ENCODE results near the gene ZBTB48. TPM values are rescaled to one million over a fixed set of nuclear protein-coding genes. Genes with fewer than 3 reads are reported as not detected.

The ZBTB48 gene
- total RNA-seq, 2 donors from 2014 or later, result 28.2 to 31.0 TPM

- H3K4me3 Mint-ChIP-seq, result no peak overlapping the region
- H3K27me3 Mint-ChIP-seq (ENCODE audit: insufficient read depth), result no peaks in the 10 kb centered on the region
- Histone ChIP-seq H3K4me3 (ENCODE audit: low read length) (no peak overlapping the region), H3K27me3 (ENCODE audit: control insufficient read depth, insufficient read depth, low read length, poor library complexity, severe bottlenecking) (no peaks in the 10 kb centered on the region), H3K36me3 (ENCODE audit: control insufficient read depth, insufficient read depth, low read length) (peaks cover 76% of the 10 kb centered on the region), H3K4me1 (ENCODE audit: control insufficient read depth, insufficient read depth, low read length) (no peaks in the 10 kb centered on the region), H3K27ac (ENCODE audit: low read depth, low read length) (no peak overlapping the region), H3K9ac (ENCODE audit: extremely low read depth, low read length, poor library complexity, severe bottlenecking) (no peak overlapping the region), H3K9me3 (ENCODE audit: control insufficient read depth, low read length) (no peaks in the 10 kb centered on the region)
- H3K27ac Mint-ChIP-seq, result no peak overlapping the region
- 92 to 95% methylated on average over 4 to 5 of the region's 5 CpGs for WGBS, 2 experiments (ENCODE audit: insufficient coverage in 1 of 2, insufficient read length in 1 of 2)
- no peak for DNase-seq
- H3K36me3 Mint-ChIP-seq (ENCODE audit: low read depth), result peaks cover 65% of the 10 kb centered on the region
- no peaks in the 10 kb centered on the region for H3K9me3 Mint-ChIP-seq
- H3K4me1 Mint-ChIP-seq, result no peaks in the 10 kb centered on the region
- no peak for TF ChIP-seq CTCF (conservative IDR thresholded peaks at IDR 0.05)
Measured at GRCh38 chr1:6546326-6546725, 33.5 kb upstream of the ZBTB48 start.

GRCh38 chr1:6547301-6547700, 32.5 kb upstream of the ZBTB48 start:
- Histone ChIP-seq H3K9me3 (ENCODE audit: control insufficient read depth, low read length) (no peaks in the 10 kb centered on the region), H3K36me3 (ENCODE audit: control insufficient read depth, insufficient read depth, low read length) (peaks cover 72% of the 10 kb centered on the region), H3K27ac (ENCODE audit: low read depth, low read length) (no peak overlapping the region), H3K9ac (ENCODE audit: extremely low read depth, low read length, poor library complexity, severe bottlenecking) (no peak overlapping the region), H3K4me3 (ENCODE audit: low read length) (no peak overlapping the region), H3K4me1 (ENCODE audit: control insufficient read depth, insufficient read depth, low read length) (no peaks in the 10 kb centered on the region), H3K27me3 (ENCODE audit: control insufficient read depth, insufficient read depth, low read length, poor library complexity, severe bottlenecking) (no peaks in the 10 kb centered on the region)
- Mint-ChIP-seq H3K27ac (no peak overlapping the region), H3K4me1 (no peaks in the 10 kb centered on the region), H3K27me3 (ENCODE audit: insufficient read depth) (no peaks in the 10 kb centered on the region), H3K4me3 (no peak overlapping the region), H3K36me3 (ENCODE audit: low read depth) (peaks cover 61% of the 10 kb centered on the region), H3K9me3 (no peaks in the 10 kb centered on the region)
- no peak for TF ChIP-seq CTCF (conservative IDR thresholded peaks at IDR 0.05)
- WGBS, 2 experiments (ENCODE audit: insufficient coverage in 1 of 2, insufficient read length in 1 of 2), result 96 to 100% methylated on average over 2 to 4 of the region's 4 CpGs
- no peak for DNase-seq

GRCh38 chr1:6554031-6554906, 25.5 kb upstream of the ZBTB48 start, which contains the start of gene NOL9:
TSS of gene NOL9 (minus strand) at chr1:6554513. CDS start at chr1:6554502, 11 bp downstream.
- 4 to 6% methylated on average over 51 to 87 of the region's 87 CpGs for WGBS, 2 experiments (ENCODE audit: insufficient coverage in 1 of 2, insufficient read length in 1 of 2)

More at GRCh38 chr1:6554031-6554906, 25.5 kb upstream of the ZBTB48 start, which contains the start of gene NOL9:
- Histone ChIP-seq H3K9ac (ENCODE audit: extremely low read depth, low read length, poor library complexity, severe bottlenecking) (peak within 1 kb of the TSS; percentile 92), H3K4me1 (ENCODE audit: control insufficient read depth, insufficient read depth, low read length) (no peaks in the 10 kb centered on the region), H3K9me3 (ENCODE audit: control insufficient read depth, low read length) (no peaks in the 10 kb centered on the region), H3K4me3 (ENCODE audit: low read length) (peak within 1 kb of the TSS; percentile 88), H3K36me3 (ENCODE audit: control insufficient read depth, insufficient read depth, low read length) (peaks cover 15% of the 10 kb centered on the region), H3K27me3 (ENCODE audit: control insufficient read depth, insufficient read depth, low read length, poor library complexity, severe bottlenecking) (no peaks in the 10 kb centered on the region), H3K27ac (ENCODE audit: low read depth, low read length) (peak within 1 kb of the TSS; percentile 44)
- Mint-ChIP-seq H3K27me3 (ENCODE audit: insufficient read depth) (no peaks in the 10 kb centered on the region), H3K9me3 (no peaks in the 10 kb centered on the region), H3K4me1 (peaks cover 8% of the 10 kb centered on the region), H3K4me3 (peak within 1 kb of the TSS; percentile 78), H3K27ac (peak within 1 kb of the TSS; percentile 48), H3K36me3 (ENCODE audit: low read depth) (peaks cover 15% of the 10 kb centered on the region)
- DNase-seq, result peak; percentile 98
- TF ChIP-seq CTCF (conservative IDR thresholded peaks at IDR 0.05), result peak; percentile 92

All from endodermal cell (in vitro differentiated cells).